CD4-positive, alpha-beta T cell (primary cell): ENCODE data around the gene ARHGAP27. TPM values are rescaled to one million over a fixed set of nuclear protein-coding genes. Genes with fewer than 3 reads are reported as not detected.

ENCODE experiments used
- ATAC-seq: fragments of 200-7000 bp; cut with Tn5 transposase; one replicate; pipeline ENCODE4 v1.10.0; 2022; ENCODE audit warnings: mild to moderate bottlenecking; ENCODE audit not compliant: poor library complexity
- CTCF ChIA-PET: fragments of 350-600 bp; sonication (Branson Sonifier 250); formaldehyde crosslinking; loops from one replicate; lab custom pipeline; 2021; ENCODE audit warnings: antibody characterized with exemption, inconsistent platforms; lab: Charles Lee
- POLR2A ChIA-PET: fragments of 350-600 bp; sonication (Branson Sonifier 250); formaldehyde crosslinking; loops from one replicate; lab custom pipeline; 2021; ENCODE audit warnings: antibody characterized with exemption, inconsistent platforms; lab: Charles Lee
- DNase-seq, 14 experiments: peaks; one replicate each; pipeline ENCODE4 v3.0.0-alpha.2; 2013 to 2020; ENCODE audit warnings: mixed read lengths in 2 of 14
- H3K27ac ChIP-seq, 2 donors: one replicate each; pipeline versions ENCODE4 v1.5.1 to v1.7.0; 2013; ENCODE audit warnings: low read length in 2 of 2, low read depth in 1 of 2, mild to moderate bottlenecking in 1 of 2
- H3K27me3 ChIP-seq, 2 experiments: 1 replicate in 1 of 2; 2 replicates in 1 of 2; pipeline versions ENCODE4 v1.6.1 to v1.7.0; 2013; ENCODE audit warnings: low read length in 2 of 2, control low read depth in 1 of 2, mild to moderate bottlenecking in 1 of 2, moderate library complexity in 1 of 2; ENCODE audit not compliant: insufficient read depth in 2 of 2, control insufficient read depth in 1 of 2
- H3K36me3 ChIP-seq: one replicate; pipeline ENCODE4 v1.6.1; 2013; ENCODE audit warnings: low read length, control low read depth; ENCODE audit not compliant: insufficient read depth
- H3K4me1 ChIP-seq: one replicate; pipeline ENCODE4 v1.6.1; 2013; ENCODE audit warnings: low read length, control low read depth; ENCODE audit not compliant: insufficient read depth
- H3K4me3 ChIP-seq: one replicate; pipeline ENCODE4 v1.5.1; 2013; ENCODE audit warnings: mild to moderate bottlenecking, low read length, moderate library complexity
- H3K9me3 ChIP-seq, 2 experiments: 1 replicate in 1 of 2; 2 replicates in 1 of 2; pipeline versions ENCODE4 v1.6.1 to v1.7.0; 2013; ENCODE audit warnings: low read length in 2 of 2, mild to moderate bottlenecking in 2 of 2, control low read depth in 1 of 2, moderate library complexity in 1 of 2; ENCODE audit not compliant: control insufficient read depth in 1 of 2, insufficient read depth in 1 of 2
- H3K27ac Mint-ChIP-seq: one replicate; pipeline ENCODE4 v1.8.0; 2020; ENCODE audit warnings: mixed read lengths
- H3K27me3 Mint-ChIP-seq: one replicate; pipeline ENCODE4 v1.8.0; 2021; ENCODE audit warnings: mixed read lengths
- H3K36me3 Mint-ChIP-seq: one replicate; pipeline ENCODE4 v1.8.0; 2021; ENCODE audit warnings: low read depth, mixed read lengths
- H3K4me1 Mint-ChIP-seq: one replicate; pipeline ENCODE4 v1.8.0; 2021; ENCODE audit warnings: low read depth, mixed read lengths
- H3K4me3 Mint-ChIP-seq: one replicate; pipeline ENCODE4 v1.8.0; 2020; ENCODE audit warnings: mild to moderate bottlenecking, mixed read lengths
- H3K9me3 Mint-ChIP-seq: one replicate; pipeline ENCODE4 v1.8.0; 2020; ENCODE audit warnings: mixed read lengths
- intact Hi-C, 2 experiments: fragments of 100-400 bp; cut with DNase I in 1 of 2; cut with micrococcal nuclease in 1 of 2; formaldehyde crosslinking; loops; one replicate each; pipeline versions ENCODE4 v1.15.1 to v1.9.0; 2023 to 2025; cut with DNase I, micrococcal nuclease
- total RNA-seq, 174 experiments: library from RNA in 2 of 174; stranded (reverse) in 2 of 174; gene quantifications; one replicate each; pipeline ENCODE4 v1.2.3 and lab custom pipeline; 2021 to 2026
- TF ChIP-seq, protein P1 (sequence below): fragments of 200-600 bp; IDR thresholded peaks from one replicate; pipeline ENCODE4 v1.8.0; 2022; ENCODE audit warnings: antibody characterized with exemption, mild to moderate bottlenecking

ARHGAP27 gene
- total RNA-seq, 2 experiments from 2014 or later = 33.3 to 35.2 TPM

DNA sequence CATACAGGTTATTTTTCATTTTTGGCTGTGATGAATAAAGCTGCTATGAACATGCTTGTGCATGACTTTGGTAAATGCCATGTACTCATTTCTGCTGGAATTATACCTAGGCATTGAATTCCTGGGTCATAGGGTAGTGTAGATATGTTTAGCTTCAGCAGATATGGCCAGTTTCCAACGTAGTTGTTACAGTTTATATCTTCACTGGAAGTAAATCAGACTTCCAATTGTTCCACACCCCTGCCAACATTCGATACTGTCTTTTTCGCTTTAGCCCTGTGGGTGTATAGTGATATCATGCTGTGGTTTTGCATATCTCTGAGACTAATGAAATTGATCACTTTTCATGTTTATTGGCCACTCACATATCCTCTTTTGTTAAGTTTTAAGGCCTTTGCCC is 50.4 kb downstream of the ARHGAP27 start:
- peaks cover 7% of the 10 kb centered on the region for H3K27me3 Mint-ChIP-seq
- Histone ChIP-seq H3K4me3 (no peak overlapping the region), H3K9me3 (no peaks in the 10 kb centered on the region), H3K4me1 (peaks cover 5% of the 10 kb centered on the region), H3K27ac (no peak overlapping the region), H3K36me3 (no peaks in the 10 kb centered on the region), H3K27me3 (no peaks in the 10 kb centered on the region)
- TF ChIP-seq, protein P1, sequence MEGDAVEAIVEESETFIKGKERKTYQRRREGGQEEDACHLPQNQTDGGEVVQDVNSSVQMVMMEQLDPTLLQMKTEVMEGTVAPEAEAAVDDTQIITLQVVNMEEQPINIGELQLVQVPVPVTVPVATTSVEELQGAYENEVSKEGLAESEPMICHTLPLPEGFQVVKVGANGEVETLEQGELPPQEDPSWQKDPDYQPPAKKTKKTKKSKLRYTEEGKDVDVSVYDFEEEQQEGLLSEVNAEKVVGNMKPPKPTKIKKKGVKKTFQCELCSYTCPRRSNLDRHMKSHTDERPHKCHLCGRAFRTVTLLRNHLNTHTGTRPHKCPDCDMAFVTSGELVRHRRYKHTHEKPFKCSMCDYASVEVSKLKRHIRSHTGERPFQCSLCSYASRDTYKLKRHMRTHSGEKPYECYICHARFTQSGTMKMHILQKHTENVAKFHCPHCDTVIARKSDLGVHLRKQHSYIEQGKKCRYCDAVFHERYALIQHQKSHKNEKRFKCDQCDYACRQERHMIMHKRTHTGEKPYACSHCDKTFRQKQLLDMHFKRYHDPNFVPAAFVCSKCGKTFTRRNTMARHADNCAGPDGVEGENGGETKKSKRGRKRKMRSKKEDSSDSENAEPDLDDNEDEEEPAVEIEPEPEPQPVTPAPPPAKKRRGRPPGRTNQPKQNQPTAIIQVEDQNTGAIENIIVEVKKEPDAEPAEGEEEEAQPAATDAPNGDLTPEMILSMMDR = no peak
- no peak overlapping the region for H3K4me3 Mint-ChIP-seq
- ChIA-PET CTCF (interaction anchor here (1.0 to 1.1 kb wide), 2 partner anchors 105 to 111 kb away, joined by 3 read pairs; no protein-coding TSS in a partner anchor), POLR2A (no interaction called here)
- H3K36me3 Mint-ChIP-seq = no peaks in the 10 kb centered on the region
- H3K4me1 Mint-ChIP-seq = peaks cover 4% of the 10 kb centered on the region
- intact Hi-C loops = no loop called here
- no peaks in the 10 kb centered on the region for H3K9me3 Mint-ChIP-seq
- ATAC-seq (no peak), DNase-seq (no peak)
- H3K27ac Mint-ChIP-seq = no peak overlapping the region

DNA sequence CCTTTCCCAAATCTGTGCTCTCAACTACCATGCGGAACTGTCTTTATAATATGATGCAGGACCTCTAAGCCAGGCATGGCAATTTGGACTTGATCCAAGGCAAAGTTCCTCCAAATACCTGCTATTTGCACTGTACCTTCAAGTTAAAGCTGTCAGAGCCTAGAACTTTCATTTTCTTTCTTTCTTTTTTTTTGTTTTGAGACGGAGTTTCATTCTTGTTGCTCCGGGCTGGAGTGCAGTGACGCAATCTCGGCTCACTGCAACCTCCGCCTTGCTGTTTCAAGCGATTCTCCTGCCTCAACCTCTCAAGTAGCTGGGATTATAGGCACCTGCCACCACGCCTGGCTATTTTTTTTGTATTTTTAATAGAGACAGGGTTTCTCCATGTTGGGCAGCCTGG is 51.7 kb downstream of the ARHGAP27 start:
- no peaks in the 10 kb centered on the region for H3K27me3 ChIP-seq
- DNase-seq = no peak
- no peak overlapping the region for H3K27ac Mint-ChIP-seq
- ChIA-PET POLR2A (interaction anchor here (1.8 kb wide), 1 partner anchor 64 kb away, joined by 7 read pairs; the partner anchor contains the start of gene MAP3K14), CTCF (interaction anchor here (1.3 kb wide), 1 partner anchor 104 kb away, joined by 4 read pairs; no protein-coding TSS in a partner anchor)
- no peaks in the 10 kb centered on the region for H3K9me3 ChIP-seq
- no peak overlapping the region for H3K27ac ChIP-seq
- ATAC-seq = no peak
- no peak overlapping the region for H3K4me3 ChIP-seq
- no peaks in the 10 kb centered on the region for H3K9me3 Mint-ChIP-seq
- H3K27me3 Mint-ChIP-seq = peaks cover 7% of the 10 kb centered on the region
- intact Hi-C loops = no loop called here
- TF ChIP-seq, protein P1 = no peak
- H3K4me3 Mint-ChIP-seq = no peak overlapping the region
- H3K36me3 ChIP-seq = no peaks in the 10 kb centered on the region
- H3K4me1 Mint-ChIP-seq = peaks cover 4% of the 10 kb centered on the region
- peaks cover 5% of the 10 kb centered on the region for H3K4me1 ChIP-seq
- no peaks in the 10 kb centered on the region for H3K36me3 Mint-ChIP-seq

DNA sequence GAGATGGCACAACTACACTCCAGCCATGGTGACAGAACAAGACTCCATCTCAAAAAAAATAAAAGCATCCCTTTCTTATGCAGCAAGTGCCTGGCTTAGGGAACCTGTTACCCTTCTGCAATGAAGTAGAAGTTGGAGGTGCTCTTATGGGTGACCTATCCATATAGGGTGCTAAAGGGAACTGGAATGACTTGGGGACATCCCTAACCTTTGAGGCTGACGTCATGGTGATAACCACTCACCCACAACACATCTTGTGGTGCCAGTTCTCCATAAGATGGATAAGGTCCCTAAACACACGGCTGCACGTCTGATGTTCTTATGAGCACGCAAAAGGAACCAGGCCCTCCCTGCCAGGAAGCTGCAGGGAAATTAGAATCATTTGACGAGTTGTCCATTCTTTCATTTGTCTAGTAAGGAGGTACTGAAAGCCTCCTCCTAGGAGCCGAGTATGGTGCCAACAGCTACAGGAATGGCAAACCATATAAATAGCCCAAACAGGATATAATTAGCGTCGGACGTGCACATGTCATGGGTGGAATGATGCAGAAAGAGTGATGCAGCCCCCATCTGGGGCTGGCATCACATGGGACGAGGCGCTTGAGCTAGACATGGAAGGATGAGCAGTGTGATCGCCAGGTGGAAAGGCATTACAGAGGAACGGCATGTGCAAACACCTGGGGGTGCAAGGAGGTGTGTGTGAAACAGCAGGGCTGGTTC is 52.5 kb downstream of the ARHGAP27 start:
- no peak overlapping the region for H3K27ac Mint-ChIP-seq
- peaks cover under 1% of the 10 kb centered on the region for H3K4me1 Mint-ChIP-seq
- intact Hi-C loops = no loop called here
- no peaks in the 10 kb centered on the region for H3K27me3 ChIP-seq
- no peak overlapping the region for H3K27ac ChIP-seq
- CTCF ChIA-PET = interaction anchor here (1.3 kb wide), 1 partner anchor 103 kb away, joined by 4 read pairs; no protein-coding TSS in a partner anchor
- H3K9me3 ChIP-seq = no peaks in the 10 kb centered on the region
- H3K4me3 Mint-ChIP-seq = no peak overlapping the region
- H3K9me3 Mint-ChIP-seq = no peaks in the 10 kb centered on the region
- peaks cover 1% of the 10 kb centered on the region for H3K4me1 ChIP-seq
- no peaks in the 10 kb centered on the region for H3K27me3 Mint-ChIP-seq
- H3K36me3 Mint-ChIP-seq = no peaks in the 10 kb centered on the region
- no peak overlapping the region for H3K4me3 ChIP-seq
- TF ChIP-seq, protein P1 = no peak
- POLR2A ChIA-PET = interaction anchor here (1.8 kb wide), 1 partner anchor 63 kb away, joined by 7 read pairs; the partner anchor contains the start of gene MAP3K14
- no peaks in the 10 kb centered on the region for H3K36me3 ChIP-seq
- DNase-seq (no peak), ATAC-seq (no peak)
